Panc1 (cell line): ENCODE results near the gene TRAPPC12. TPM values are rescaled to one million over a fixed set of nuclear protein-coding genes. Genes with fewer than 3 reads are reported as not detected.

Experiments
- ATAC-seq: fragments of 200-7000 bp; cut with Tn5 transposase; 2 replicates; pipeline ENCODE4 v1.9.1; 2020; ENCODE audit warnings: mild to moderate bottlenecking, moderate library complexity
- BruUV-seq: library from RNA; stranded (reverse); fragments of 400-500 nt; replicated peaks from 2 replicates; lab custom pipeline; 2021; lab: Mats Ljungman, UMichigan
- CTCF ChIA-PET: fragments of 300-600 bp; sonication (Branson Sonifier 250); formaldehyde crosslinking; loops from one replicate; lab custom pipeline; 2022; ENCODE audit warnings: antibody characterized with exemption; lab: Charles Lee
- POLR2A ChIA-PET: fragments of 300-600 bp; sonication (Branson Sonifier 250); formaldehyde crosslinking; loops from one replicate; lab custom pipeline; 2022; ENCODE audit warnings: antibody characterized with exemption; lab: Charles Lee
- DNase-seq: peaks from one replicate; pipeline ENCODE4 v3.0.0-alpha.2; 2010; ENCODE audit warnings: low read depth, low spot score
- H3K27ac ChIP-seq: 2 replicates; pipeline ENCODE4 v1.5.1; 2011; ENCODE audit warnings: mild to moderate bottlenecking, low read length, inconsistent platforms
- H3K27me3 ChIP-seq: fragments of 200-500 bp; sonication (Bioruptor generic); 2 replicates; pipeline ENCODE4 v1.6.0; 2014; ENCODE audit warnings: low read length, inconsistent platforms; ENCODE audit not compliant: control insufficient read depth, insufficient read depth
- H3K36me3 ChIP-seq: fragments of 200-500 bp; sonication (Bioruptor generic); 2 replicates; pipeline ENCODE4 v1.5.1; 2014; ENCODE audit warnings: inconsistent platforms, mild to moderate bottlenecking, low read length, moderate library complexity; ENCODE audit not compliant: control insufficient read depth, insufficient read depth
- H3K4me1 ChIP-seq: 2 replicates; pipeline ENCODE4 v1.5.1; 2011; ENCODE audit warnings: inconsistent platforms, mild to moderate bottlenecking, low read length, moderate library complexity; ENCODE audit not compliant: control insufficient read depth, insufficient read depth
- H3K4me3 ChIP-seq, 2 experiments: 2 replicates each; pipeline ENCODE4 v1.5.1; 2011 to 2012; ENCODE audit warnings: low read depth in 2 of 2, low read length in 2 of 2, mild to moderate bottlenecking in 2 of 2, inconsistent platforms in 1 of 2, moderate library complexity in 1 of 2
- H3K9me3 ChIP-seq: fragments of 200-500 bp; sonication (Bioruptor generic); 2 replicates; pipeline ENCODE4 v1.5.1; 2014; ENCODE audit warnings: low read depth, mild to moderate bottlenecking, inconsistent platforms, low read length, moderate library complexity; ENCODE audit not compliant: control insufficient read depth, insufficient read depth
- POLR2AphosphoS5 ChIP-seq: IDR thresholded peaks from 2 replicates; pipeline ENCODE4 v1.6.1; 2012; ENCODE audit warnings: mild to moderate bottlenecking, low read depth, low read length, moderate library complexity
- SIN3A ChIP-seq: IDR thresholded peaks from 2 replicates; pipeline ENCODE4 v1.6.1; 2012; ENCODE audit warnings: low read depth, mild to moderate bottlenecking, low read length, moderate library complexity, borderline replicate concordance; ENCODE audit not compliant: insufficient read depth
- TCF7L2 ChIP-seq: IDR thresholded peaks from 2 replicates; pipeline ENCODE4 v1.6.1; 2011; ENCODE audit warnings: mild to moderate bottlenecking, low read depth, low read length, inconsistent platforms
- in situ Hi-C: cut with HindIII; loops from 2 replicates; pipeline ENCODE4 v1.10.0; 2016; ENCODE audit warnings: low sequenced_read_pairs, low pct_unique_long_range_greater_than_20kb
- intact Hi-C: fragments of 100-400 bp; cut with micrococcal nuclease; formaldehyde crosslinking; loops from one replicate; pipeline ENCODE4 v1.10.0; 2022; ENCODE audit not compliant: unreplicated experiment
- total RNA-seq: library from RNA; stranded (reverse); gene quantifications from one replicate; pipeline ENCODE4 v1.2.1, GENCODE V29; 2021; ENCODE audit not compliant: unreplicated experiment
- TF ChIP-seq, protein P1 (sequence below): fragments of 450-650 bp; IDR thresholded peaks from 2 replicates; pipeline ENCODE4 v1.5.1; 2017; ENCODE audit warnings: mild to moderate bottlenecking
- TF ChIP-seq, protein P2 (sequence below), 2 experiments: IDR thresholded peaks; 2 replicates each; pipeline ENCODE4 v1.6.1; 2011 to 2012; ENCODE audit warnings: low read depth in 2 of 2, control low read depth in 1 of 2, low read length in 1 of 2, mild to moderate bottlenecking in 1 of 2, moderate library complexity in 1 of 2; ENCODE audit not compliant: insufficient read depth in 1 of 2

The TRAPPC12 gene
- total RNA-seq, 1 experiment from 2014 or later = 78.7 TPM

DNA sequence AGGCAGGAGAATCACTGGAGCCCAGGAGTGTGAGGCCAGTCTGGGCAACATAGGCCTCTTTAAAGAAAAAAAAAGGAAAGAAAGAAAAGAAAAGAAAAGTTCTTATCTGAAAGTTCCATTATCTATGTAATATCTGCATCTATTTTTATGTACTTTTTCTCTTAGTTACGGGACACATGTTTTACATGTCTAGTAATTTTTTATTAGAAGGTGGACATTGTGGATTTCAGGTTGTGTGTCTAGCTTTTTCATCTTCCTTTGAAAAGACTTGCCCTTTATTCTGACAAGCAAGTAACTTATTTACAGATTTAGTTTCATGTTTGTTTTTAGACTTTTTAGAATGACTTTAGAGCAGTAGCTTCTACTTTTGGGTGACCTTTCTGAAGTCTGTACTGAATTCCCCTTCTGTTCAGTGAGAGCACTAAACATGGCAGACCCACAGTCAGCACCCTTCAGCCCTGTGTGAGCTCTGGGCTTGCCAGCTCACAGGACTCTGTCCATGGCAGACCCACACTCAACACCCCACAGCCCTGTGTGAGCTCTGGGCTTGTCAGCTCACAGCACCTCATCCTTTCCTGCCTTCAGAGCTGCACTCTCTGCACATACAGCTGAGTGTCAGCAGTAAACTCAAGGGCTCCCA lies 17.5 kb downstream of the TRAPPC12 start:
- no TSS peak for BruUV-seq
- no peaks in the 10 kb centered on the region for H3K36me3 ChIP-seq
- DNase-seq (no peak), ATAC-seq (no peak)
- H3K9me3 ChIP-seq = peaks cover 10% of the 10 kb centered on the region
- H3K4me1 ChIP-seq = no peaks in the 10 kb centered on the region
- intact Hi-C loops (no loop called here), in situ Hi-C loops (no loop called here)
- no peak overlapping the region for H3K4me3 ChIP-seq
- H3K27me3 ChIP-seq = no peaks in the 10 kb centered on the region
- H3K27ac ChIP-seq = no peak overlapping the region
- TF ChIP-seq POLR2AphosphoS5 = no peak
- TF ChIP-seq TCF7L2 = no peak
- TF ChIP-seq, protein P1, sequence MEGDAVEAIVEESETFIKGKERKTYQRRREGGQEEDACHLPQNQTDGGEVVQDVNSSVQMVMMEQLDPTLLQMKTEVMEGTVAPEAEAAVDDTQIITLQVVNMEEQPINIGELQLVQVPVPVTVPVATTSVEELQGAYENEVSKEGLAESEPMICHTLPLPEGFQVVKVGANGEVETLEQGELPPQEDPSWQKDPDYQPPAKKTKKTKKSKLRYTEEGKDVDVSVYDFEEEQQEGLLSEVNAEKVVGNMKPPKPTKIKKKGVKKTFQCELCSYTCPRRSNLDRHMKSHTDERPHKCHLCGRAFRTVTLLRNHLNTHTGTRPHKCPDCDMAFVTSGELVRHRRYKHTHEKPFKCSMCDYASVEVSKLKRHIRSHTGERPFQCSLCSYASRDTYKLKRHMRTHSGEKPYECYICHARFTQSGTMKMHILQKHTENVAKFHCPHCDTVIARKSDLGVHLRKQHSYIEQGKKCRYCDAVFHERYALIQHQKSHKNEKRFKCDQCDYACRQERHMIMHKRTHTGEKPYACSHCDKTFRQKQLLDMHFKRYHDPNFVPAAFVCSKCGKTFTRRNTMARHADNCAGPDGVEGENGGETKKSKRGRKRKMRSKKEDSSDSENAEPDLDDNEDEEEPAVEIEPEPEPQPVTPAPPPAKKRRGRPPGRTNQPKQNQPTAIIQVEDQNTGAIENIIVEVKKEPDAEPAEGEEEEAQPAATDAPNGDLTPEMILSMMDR = no peak
- TF ChIP-seq, protein P2, sequence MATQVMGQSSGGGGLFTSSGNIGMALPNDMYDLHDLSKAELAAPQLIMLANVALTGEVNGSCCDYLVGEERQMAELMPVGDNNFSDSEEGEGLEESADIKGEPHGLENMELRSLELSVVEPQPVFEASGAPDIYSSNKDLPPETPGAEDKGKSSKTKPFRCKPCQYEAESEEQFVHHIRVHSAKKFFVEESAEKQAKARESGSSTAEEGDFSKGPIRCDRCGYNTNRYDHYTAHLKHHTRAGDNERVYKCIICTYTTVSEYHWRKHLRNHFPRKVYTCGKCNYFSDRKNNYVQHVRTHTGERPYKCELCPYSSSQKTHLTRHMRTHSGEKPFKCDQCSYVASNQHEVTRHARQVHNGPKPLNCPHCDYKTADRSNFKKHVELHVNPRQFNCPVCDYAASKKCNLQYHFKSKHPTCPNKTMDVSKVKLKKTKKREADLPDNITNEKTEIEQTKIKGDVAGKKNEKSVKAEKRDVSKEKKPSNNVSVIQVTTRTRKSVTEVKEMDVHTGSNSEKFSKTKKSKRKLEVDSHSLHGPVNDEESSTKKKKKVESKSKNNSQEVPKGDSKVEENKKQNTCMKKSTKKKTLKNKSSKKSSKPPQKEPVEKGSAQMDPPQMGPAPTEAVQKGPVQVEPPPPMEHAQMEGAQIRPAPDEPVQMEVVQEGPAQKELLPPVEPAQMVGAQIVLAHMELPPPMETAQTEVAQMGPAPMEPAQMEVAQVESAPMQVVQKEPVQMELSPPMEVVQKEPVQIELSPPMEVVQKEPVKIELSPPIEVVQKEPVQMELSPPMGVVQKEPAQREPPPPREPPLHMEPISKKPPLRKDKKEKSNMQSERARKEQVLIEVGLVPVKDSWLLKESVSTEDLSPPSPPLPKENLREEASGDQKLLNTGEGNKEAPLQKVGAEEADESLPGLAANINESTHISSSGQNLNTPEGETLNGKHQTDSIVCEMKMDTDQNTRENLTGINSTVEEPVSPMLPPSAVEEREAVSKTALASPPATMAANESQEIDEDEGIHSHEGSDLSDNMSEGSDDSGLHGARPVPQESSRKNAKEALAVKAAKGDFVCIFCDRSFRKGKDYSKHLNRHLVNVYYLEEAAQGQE (IDR thresholded peaks at IDR 0.05; ENCODE audit: insufficient read depth in 1 of 2, low read depth in 2 of 2, low read length in 1 of 2) = no peak
- TF ChIP-seq SIN3A = no peak
- CTCF ChIA-PET = no interaction called here
- POLR2A ChIA-PET = no interaction called here

GRCh38 chr2:3398857-3399256 lies 19.4 kb downstream of the TRAPPC12 start:
- Histone ChIP-seq H3K27ac (no peak overlapping the region), H3K4me1 (no peaks in the 10 kb centered on the region), H3K4me3 (no peak overlapping the region), H3K9me3 (peaks cover 10% of the 10 kb centered on the region), H3K27me3 (no peaks in the 10 kb centered on the region), H3K36me3 (peaks cover 3% of the 10 kb centered on the region; the same call in 1 of the 2 replicates)
- ChIA-PET POLR2A (no interaction called here), CTCF (no interaction called here)
- BruUV-seq = no TSS peak
- intact Hi-C loops = no loop called here
- TF ChIP-seq TCF7L2 = no peak
- TF ChIP-seq, protein P1 = no peak
- TF ChIP-seq, protein P2 (IDR thresholded peaks at IDR 0.05; ENCODE audit: insufficient read depth in 1 of 2, low read depth in 2 of 2, low read length in 1 of 2) = no peak
- ATAC-seq (no peak), DNase-seq (no peak)
- in situ Hi-C loops = no loop called here
